K562 (cell line): ENCODE measurements around the gene STT3B. TPM values are rescaled to one million over a fixed set of nuclear protein-coding genes. Genes with fewer than 3 reads are reported as not detected.
A peak's percentile ranks its signal among the peaks of the same experiment; 100 is the strongest.

Experiments
- ASH1L ChIP-seq: fragments of 450-650 bp; IDR thresholded peaks from 2 replicates; pipeline ENCODE4 v1.6.1; 2018; ENCODE audit warnings: borderline replicate concordance, mild to moderate bottlenecking, low read depth; ENCODE audit not compliant: partially characterized antibody
- C11orf30 ChIP-seq: fragments of 450-650 bp; IDR thresholded peaks from 2 replicates; pipeline ENCODE4 v1.6.1; 2016; ENCODE audit warnings: low read depth, mild to moderate bottlenecking
- CHD1 ChIP-seq: fragments of 200-600 bp; sonication (generic); IDR thresholded peaks from one replicate; pipeline ENCODE4 v1.6.1; 2012; ENCODE audit warnings: mild to moderate bottlenecking, moderate library complexity, low read length, inconsistent platforms
- CREBBP ChIP-seq: IDR thresholded peaks from one replicate; pipeline ENCODE4 v1.6.1; 2012; ENCODE audit warnings: low read depth, mild to moderate bottlenecking, control low read depth, inconsistent platforms, low read length
- EGR1 ChIP-seq: fragments of 450-650 bp; conservative IDR thresholded peaks from 2 replicates; pipeline ENCODE4 v1.6.1; 2017; ENCODE audit warnings: mild to moderate bottlenecking
- FUS ChIP-seq: fragments of 200-400 bp; formaldehyde crosslinking; optimal IDR thresholded peaks from 2 replicates; pipeline ENCODE3; 2017; ENCODE audit warnings: low read depth, low read length
- GTF2F1 ChIP-seq: IDR thresholded peaks from 2 replicates; pipeline ENCODE4 v1.6.1; 2011; ENCODE audit warnings: low read depth, low read length, improper control_type of control experiment
- OTX1 ChIP-seq: fragments of 450-650 bp; formaldehyde crosslinking; IDR thresholded peaks from 2 replicates; pipeline ENCODE4 v1.4.0; 2022; ENCODE audit warnings: mild to moderate bottlenecking
- POLR3G ChIP-seq: IDR thresholded peaks from 2 replicates; pipeline ENCODE4 v1.6.1; 2011; ENCODE audit not compliant: insufficient read length, insufficient replicate concordance; ENCODE audit errors: extremely low read depth
- PREB ChIP-seq: sonication (generic); formaldehyde crosslinking; IDR thresholded peaks from 2 replicates; pipeline ENCODE4 v1.8.1; 2023; ENCODE audit warnings: mild to moderate bottlenecking, missing genetic modification reagents
- ZBTB7A ChIP-seq: IDR thresholded peaks from 2 replicates; pipeline ENCODE4 v1.6.1; 2011; ENCODE audit warnings: low read depth, mild to moderate bottlenecking, low read length, moderate library complexity, borderline replicate concordance; ENCODE audit not compliant: control insufficient read depth
- ZNF146 ChIP-seq: IDR thresholded peaks from one replicate; pipeline ENCODE4 v1.6.1; 2018; ENCODE audit warnings: missing compliant biosample characterization; ENCODE audit not compliant: unreplicated experiment
- ZNF165 ChIP-seq: fragments of 250-450 bp; sonication (Bioruptor Pico); IDR thresholded peaks from 2 replicates; pipeline ENCODE4 v1.4.0; 2020; ENCODE audit warnings: borderline replicate concordance
- ZNF175 ChIP-seq: fragments of 200-800 bp; sonication (Bioruptor generic); IDR thresholded peaks from 2 replicates; pipeline ENCODE4 v1.6.1; 2016; ENCODE audit warnings: low read depth, mild to moderate bottlenecking, missing genetic modification characterization, missing compliant biosample characterization
- ZNF644 ChIP-seq: fragments of 200-800 bp; sonication (Bioruptor generic); IDR thresholded peaks from 2 replicates; pipeline ENCODE4 v1.6.1; 2016; ENCODE audit warnings: low read depth, missing genetic modification characterization, missing compliant biosample characterization
- polyA plus RNA-seq, 8 experiments: library from polyadenylated mRNA; depleted of rRNA in 4 of 8; stranded (reverse) in 5 of 8; unstranded in 3 of 8; fragments of >200 nt; fragmentation: Nextera tagmentation in 2 of 8; fragmentation: Illumina TruSeq in 1 of 8; extraction: Ambion mirVana in 2 of 8; extraction: Trizol in 1 of 8; gene quantifications; 2 replicates each; pipeline versions ENCODE4 v1.2.1 to v1.2.3, GENCODE V29; 2011 to 2014; ENCODE audit warnings: inconsistent platforms in 1 of 8, missing spikeins in 1 of 8
- total RNA-seq, 7 experiments: library from RNA; depleted of rRNA in 6 of 7; stranded (reverse); fragments of >200 nt in 6 of 7; fragmentation: Illumina TruSeq in 2 of 7; extraction: Trizol in 2 of 7; gene quantifications; 2 replicates each; pipeline versions ENCODE4 v1.2.1 to v1.2.3, GENCODE V29; 2011 to 2021; ENCODE audit warnings: low replicate concordance in 1 of 7
- TF ChIP-seq, protein P1 (sequence below), 2 experiments: fragments of 450-650 bp; conservative IDR thresholded peaks; 2 replicates each; pipeline ENCODE4 v1.6.1; 2017; ENCODE audit warnings: mild to moderate bottlenecking in 2 of 2, moderate library complexity in 2 of 2
- TF ChIP-seq, protein P2 (sequence below): fragments of 450-650 bp; IDR thresholded peaks from 2 replicates; pipeline ENCODE4 v1.6.1; 2016; ENCODE audit warnings: low read depth

STT3B gene
- total and polyA plus RNA-seq, 9 of the 15 experiments (the other 6 are each of a cell fraction or from before 2014, with no cell fraction given) = 22.4 to 147 (median 100) TPM

DNA sequence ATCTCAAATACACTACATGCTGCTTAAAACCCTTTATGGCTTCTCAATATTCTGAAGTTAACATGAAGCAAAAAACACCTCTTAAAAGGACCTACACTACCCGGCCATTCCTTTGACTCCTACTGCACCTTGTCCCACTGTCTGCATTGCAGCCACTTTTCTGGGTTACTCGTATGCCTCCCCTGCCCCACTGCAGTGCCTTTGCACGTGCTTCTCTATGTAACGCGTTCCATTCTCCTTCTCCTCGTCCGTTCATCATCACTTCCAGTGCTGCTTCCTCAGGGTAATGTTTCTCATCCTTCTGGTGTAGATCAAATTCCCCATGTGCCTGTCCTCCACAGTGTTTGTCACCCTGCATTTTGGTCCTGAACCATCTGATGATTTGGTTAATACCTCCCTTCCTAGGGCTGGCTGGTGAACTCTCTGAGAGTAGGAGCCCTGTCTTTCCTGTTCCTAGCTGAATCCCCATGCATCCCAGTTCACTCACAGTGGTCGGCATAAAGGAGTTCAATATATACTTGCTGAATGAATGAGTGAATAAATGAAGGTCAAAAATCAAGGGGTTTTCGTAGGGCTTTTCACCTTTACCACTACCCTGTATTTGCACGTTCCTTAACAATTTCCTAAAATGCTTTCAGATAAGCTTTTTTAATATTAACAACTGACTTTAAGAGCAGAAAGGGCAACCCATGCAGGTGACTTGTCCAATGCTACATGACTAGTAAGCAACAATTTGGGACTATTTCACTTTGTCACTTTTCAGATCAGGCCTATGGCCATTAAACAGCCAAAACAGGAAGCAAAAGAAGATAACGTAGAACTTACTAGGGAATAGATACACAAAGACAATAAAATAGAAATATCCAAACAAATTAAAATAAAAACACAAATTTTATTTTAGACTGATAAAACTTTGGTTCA lies 2.4 kb upstream of the STT3B start (continued):
- no peak for TF ChIP-seq EGR1
- TF ChIP-seq FUS = no peak
- no peak for TF ChIP-seq ZNF175
- no peak for TF ChIP-seq ZNF165
- no peak for TF ChIP-seq C11orf30
- TF ChIP-seq PREB = no peak
- no peak for TF ChIP-seq ZBTB7A
- TF ChIP-seq GTF2F1 = no peak
- TF ChIP-seq, protein P1, sequence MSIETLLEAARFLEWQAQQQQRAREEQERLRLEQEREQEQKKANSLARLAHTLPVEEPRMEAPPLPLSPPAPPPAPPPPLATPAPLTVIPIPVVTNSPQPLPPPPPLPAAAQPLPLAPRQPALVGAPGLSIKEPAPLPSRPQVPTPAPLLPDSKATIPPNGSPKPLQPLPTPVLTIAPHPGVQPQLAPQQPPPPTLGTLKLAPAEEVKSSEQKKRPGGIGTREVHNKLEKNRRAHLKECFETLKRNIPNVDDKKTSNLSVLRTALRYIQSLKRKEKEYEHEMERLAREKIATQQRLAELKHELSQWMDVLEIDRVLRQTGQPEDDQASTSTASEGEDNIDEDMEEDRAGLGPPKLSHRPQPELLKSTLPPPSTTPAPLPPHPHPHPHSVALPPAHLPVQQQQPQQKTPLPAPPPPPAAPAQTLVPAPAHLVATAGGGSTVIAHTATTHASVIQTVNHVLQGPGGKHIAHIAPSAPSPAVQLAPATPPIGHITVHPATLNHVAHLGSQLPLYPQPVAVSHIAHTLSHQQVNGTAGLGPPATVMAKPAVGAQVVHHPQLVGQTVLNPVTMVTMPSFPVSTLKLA (conservative IDR thresholded peaks at IDR 0.05) = peak in 1 of 2 experiments; percentile 32; a peak in 3 of 4 replicates
- no peak for TF ChIP-seq ZNF146 (CRISPR knock-in tag)
- no peak for TF ChIP-seq POLR3G
- TF ChIP-seq CHD1 = no peak
- TF ChIP-seq CREBBP = no peak
- no peak for TF ChIP-seq ASH1L
- TF ChIP-seq OTX1 (CRISPR knock-in tag) = peak; percentile 10; the same call in 1 of the 2 replicates
- TF ChIP-seq ZNF644 (tag) = no peak
- TF ChIP-seq, protein P2, sequence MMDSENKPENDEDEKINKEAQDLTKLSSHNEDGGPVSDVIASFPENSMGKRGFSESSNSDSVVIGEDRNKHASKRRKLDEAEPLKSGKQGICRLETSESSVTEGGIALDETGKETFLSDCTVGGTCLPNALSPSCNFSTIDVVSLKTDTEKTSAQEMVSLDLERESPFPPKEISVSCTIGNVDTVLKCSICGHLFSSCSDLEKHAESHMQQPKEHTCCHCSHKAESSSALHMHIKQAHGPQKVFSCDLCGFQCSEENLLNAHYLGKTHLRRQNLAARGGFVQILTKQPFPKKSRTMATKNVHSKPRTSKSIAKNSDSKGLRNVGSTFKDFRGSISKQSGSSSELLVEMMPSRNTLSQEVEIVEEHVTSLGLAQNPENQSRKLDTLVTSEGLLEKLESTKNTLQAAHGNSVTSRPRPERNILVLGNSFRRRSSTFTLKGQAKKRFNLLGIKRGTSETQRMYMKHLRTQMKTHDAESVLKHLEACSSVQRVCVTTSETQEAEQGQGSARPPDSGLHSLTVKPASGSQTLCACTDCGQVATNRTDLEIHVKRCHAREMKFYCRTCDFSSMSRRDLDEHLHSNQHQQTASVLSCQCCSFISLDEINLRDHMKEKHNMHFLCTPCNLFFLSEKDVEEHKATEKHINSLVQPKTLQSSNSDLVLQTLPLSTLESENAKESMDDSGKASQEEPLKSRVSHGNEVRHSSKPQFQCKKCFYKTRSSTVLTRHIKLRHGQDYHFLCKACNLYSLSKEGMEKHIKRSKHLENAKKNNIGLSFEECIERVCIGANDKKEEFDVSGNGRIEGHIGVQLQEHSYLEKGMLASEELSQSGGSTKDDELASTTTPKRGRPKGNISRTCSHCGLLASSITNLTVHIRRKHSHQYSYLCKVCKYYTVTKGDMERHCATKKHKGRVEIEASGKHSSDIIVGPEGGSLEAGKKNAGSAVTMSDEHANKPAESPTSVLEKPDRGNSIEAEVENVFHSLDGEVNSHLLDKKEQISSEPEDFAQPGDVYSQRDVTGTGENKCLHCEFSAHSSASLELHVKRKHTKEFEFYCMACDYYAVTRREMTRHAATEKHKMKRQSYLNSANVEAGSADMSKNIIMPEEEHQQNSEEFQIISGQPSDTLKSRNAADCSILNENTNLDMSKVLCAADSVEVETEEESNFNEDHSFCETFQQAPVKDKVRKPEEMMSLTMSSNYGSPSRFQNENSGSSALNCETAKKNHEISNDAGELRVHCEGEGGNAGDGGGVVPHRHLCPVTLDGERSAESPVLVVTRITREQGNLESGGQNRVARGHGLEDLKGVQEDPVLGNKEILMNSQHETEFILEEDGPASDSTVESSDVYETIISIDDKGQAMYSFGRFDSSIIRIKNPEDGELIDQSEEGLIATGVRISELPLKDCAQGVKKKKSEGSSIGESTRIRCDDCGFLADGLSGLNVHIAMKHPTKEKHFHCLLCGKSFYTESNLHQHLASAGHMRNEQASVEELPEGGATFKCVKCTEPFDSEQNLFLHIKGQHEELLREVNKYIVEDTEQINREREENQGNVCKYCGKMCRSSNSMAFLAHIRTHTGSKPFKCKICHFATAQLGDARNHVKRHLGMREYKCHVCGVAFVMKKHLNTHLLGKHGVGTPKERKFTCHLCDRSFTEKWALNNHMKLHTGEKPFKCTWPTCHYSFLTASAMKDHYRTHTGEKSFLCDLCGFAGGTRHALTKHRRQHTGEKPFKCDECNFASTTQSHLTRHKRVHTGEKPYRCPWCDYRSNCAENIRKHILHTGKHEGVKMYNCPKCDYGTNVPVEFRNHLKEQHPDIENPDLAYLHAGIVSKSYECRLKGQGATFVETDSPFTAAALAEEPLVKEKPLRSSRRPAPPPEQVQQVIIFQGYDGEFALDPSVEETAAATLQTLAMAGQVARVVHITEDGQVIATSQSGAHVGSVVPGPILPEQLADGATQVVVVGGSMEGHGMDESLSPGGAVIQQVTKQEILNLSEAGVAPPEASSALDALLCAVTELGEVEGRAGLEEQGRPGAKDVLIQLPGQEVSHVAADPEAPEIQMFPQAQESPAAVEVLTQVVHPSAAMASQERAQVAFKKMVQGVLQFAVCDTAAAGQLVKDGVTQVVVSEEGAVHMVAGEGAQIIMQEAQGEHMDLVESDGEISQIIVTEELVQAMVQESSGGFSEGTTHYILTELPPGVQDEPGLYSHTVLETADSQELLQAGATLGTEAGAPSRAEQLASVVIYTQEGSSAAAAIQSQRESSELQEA = no peak
